ENCODE data around the gene ZMIZ1. TPM values are rescaled to one million over a fixed set of nuclear protein-coding genes. Genes with fewer than 3 reads are reported as not detected.

The ZMIZ1 gene
- total RNA-seq, 1 experiment from 2014 or later = 34.2 TPM

DNA sequence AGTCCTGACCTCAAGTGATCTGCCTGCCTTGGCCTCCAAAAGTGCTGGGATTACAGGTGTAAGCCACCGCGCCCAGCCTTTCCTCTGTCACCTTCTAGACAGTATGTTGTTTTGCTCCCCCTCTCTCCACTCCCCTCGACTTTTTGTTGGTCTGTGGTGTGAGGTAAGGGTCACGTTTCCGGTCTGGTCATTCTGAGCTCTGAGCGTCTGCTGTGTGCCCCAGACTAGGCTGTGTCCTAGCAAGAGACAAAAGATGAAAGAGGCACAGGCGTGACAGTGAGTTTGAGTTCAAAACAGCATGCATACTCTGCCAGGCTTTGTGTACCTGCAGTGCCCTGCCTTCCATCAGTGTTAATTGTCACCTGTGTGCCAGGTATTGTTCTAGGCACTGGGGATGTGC, 191.1 kb downstream of the ZMIZ1 start:
- CTCF ChIA-PET = no interaction called here
- H3K4me3 ChIP-seq (ENCODE audit: low read depth in 2 of 2, low read length in 2 of 2) = no peak overlapping the region
- TF ChIP-seq, protein P1, sequence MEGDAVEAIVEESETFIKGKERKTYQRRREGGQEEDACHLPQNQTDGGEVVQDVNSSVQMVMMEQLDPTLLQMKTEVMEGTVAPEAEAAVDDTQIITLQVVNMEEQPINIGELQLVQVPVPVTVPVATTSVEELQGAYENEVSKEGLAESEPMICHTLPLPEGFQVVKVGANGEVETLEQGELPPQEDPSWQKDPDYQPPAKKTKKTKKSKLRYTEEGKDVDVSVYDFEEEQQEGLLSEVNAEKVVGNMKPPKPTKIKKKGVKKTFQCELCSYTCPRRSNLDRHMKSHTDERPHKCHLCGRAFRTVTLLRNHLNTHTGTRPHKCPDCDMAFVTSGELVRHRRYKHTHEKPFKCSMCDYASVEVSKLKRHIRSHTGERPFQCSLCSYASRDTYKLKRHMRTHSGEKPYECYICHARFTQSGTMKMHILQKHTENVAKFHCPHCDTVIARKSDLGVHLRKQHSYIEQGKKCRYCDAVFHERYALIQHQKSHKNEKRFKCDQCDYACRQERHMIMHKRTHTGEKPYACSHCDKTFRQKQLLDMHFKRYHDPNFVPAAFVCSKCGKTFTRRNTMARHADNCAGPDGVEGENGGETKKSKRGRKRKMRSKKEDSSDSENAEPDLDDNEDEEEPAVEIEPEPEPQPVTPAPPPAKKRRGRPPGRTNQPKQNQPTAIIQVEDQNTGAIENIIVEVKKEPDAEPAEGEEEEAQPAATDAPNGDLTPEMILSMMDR (IDR thresholded peaks at IDR 0.05) = no peak
- TF ChIP-seq SIN3A (IDR thresholded peaks at IDR 0.05; ENCODE audit: borderline replicate concordance, insufficient read depth, low read depth, low read length) (no peak), POLR2AphosphoS5 (IDR thresholded peaks at IDR 0.05; ENCODE audit: low read depth, low read length) (no peak), TCF7L2 (IDR thresholded peaks at IDR 0.05; ENCODE audit: low read depth, low read length) (no peak), REST (IDR thresholded peaks at IDR 0.05; ENCODE audit: insufficient read depth in 1 of 2, low read depth in 2 of 2, low read length in 1 of 2) (no peak)

GRCh38 chr10:79260811-79261740, 192.3 kb downstream of the ZMIZ1 start:
- H3K27ac ChIP-seq (ENCODE audit: low read length) = no peak overlapping the region

More for the DNA sequence above, 191.1 kb downstream of the ZMIZ1 start:
- Histone ChIP-seq H3K9me3 (ENCODE audit: control insufficient read depth, insufficient read depth, low read depth, low read length) (no peaks in the 10 kb centered on the region), H3K4me1 (ENCODE audit: control insufficient read depth, insufficient read depth, low read length) (no peaks in the 10 kb centered on the region; the same call in 1 of the 2 replicates), H3K27me3 (ENCODE audit: control insufficient read depth, insufficient read depth, low read length) (no peaks in the 10 kb centered on the region), H3K27ac (ENCODE audit: low read length) (no peak overlapping the region), H3K36me3 (ENCODE audit: control insufficient read depth, insufficient read depth, low read length) (no peaks in the 10 kb centered on the region)
- in situ Hi-C loops (cut with HindIII; ENCODE audit: low pct_unique_long_range_greater_than_20kb, low sequenced_read_pairs) = no loop called here
- intact Hi-C loops (cut with micrococcal nuclease; ENCODE audit: unreplicated experiment) = no loop called here
- ATAC-seq (no peak), DNase-seq (ENCODE audit: low read depth, low spot score) (no peak)
- BruUV-seq (replicated peaks) = no TSS peak
- POLR2A ChIA-PET = no interaction called here

More at GRCh38 chr10:79260811-79261740, 192.3 kb downstream of the ZMIZ1 start:
- intact Hi-C loops (cut with micrococcal nuclease; ENCODE audit: unreplicated experiment) = no loop called here
- no peak; the same call in 1 of the 2 replicates for ATAC-seq
- POLR2A ChIA-PET = no interaction called here
- H3K27me3 ChIP-seq (ENCODE audit: control insufficient read depth, insufficient read depth, low read length) = no peaks in the 10 kb centered on the region
- no peak overlapping the region for H3K4me3 ChIP-seq (ENCODE audit: low read depth in 2 of 2, low read length in 2 of 2)
- no peaks in the 10 kb centered on the region for H3K9me3 ChIP-seq (ENCODE audit: control insufficient read depth, insufficient read depth, low read depth, low read length)
- no peaks in the 10 kb centered on the region; the same call in 1 of the 2 replicates for H3K4me1 ChIP-seq (ENCODE audit: control insufficient read depth, insufficient read depth, low read length)
- no peaks in the 10 kb centered on the region for H3K36me3 ChIP-seq (ENCODE audit: control insufficient read depth, insufficient read depth, low read length)
- in situ Hi-C loops (cut with HindIII; ENCODE audit: low pct_unique_long_range_greater_than_20kb, low sequenced_read_pairs) = no loop called here
- DNase-seq (ENCODE audit: low read depth, low spot score) = no peak
- TF ChIP-seq SIN3A (IDR thresholded peaks at IDR 0.05; ENCODE audit: borderline replicate concordance, insufficient read depth, low read depth, low read length) = no peak
- TF ChIP-seq, protein P1 (IDR thresholded peaks at IDR 0.05) = no peak
- no peak for TF ChIP-seq REST (IDR thresholded peaks at IDR 0.05; ENCODE audit: insufficient read depth in 1 of 2, low read depth in 2 of 2, low read length in 1 of 2)
- no peak for TF ChIP-seq POLR2AphosphoS5 (IDR thresholded peaks at IDR 0.05; ENCODE audit: low read depth, low read length)
- no peak for TF ChIP-seq TCF7L2 (IDR thresholded peaks at IDR 0.05; ENCODE audit: low read depth, low read length)
- CTCF ChIA-PET = no interaction called here
- BruUV-seq (replicated peaks) = no TSS peak
